CD14-positive monocyte (primary cell): ENCODE results near the gene APOBEC3F. TPM values are rescaled to one million over a fixed set of nuclear protein-coding genes. Genes with fewer than 3 reads are reported as not detected.
"Not testable (repeated sequence)": the region's sequence is repeated elsewhere in the genome, so short reads cannot be mapped to it uniquely, and the experiment has no call there.

Experiments used
- DNase-seq, 3 donors: peaks; one replicate each; pipeline ENCODE4 v3.0.0-alpha.2; 2011 to 2022
- H2AFZ ChIP-seq: 2 replicates; pipeline ENCODE4 v1.6.0; 2012; ENCODE audit warnings: mild to moderate bottlenecking, low read depth, low read length, inconsistent platforms; ENCODE audit not compliant: insufficient read depth, poor library complexity, severe bottlenecking
- H3K27ac ChIP-seq, 2 donors: 1 replicate in 1 of 2; 2 replicates in 1 of 2; pipeline ENCODE4 v1.5.1; 2012 to 2013; ENCODE audit warnings: low read length in 2 of 2, control low read depth in 1 of 2, inconsistent platforms in 1 of 2, low read depth in 1 of 2, mild to moderate bottlenecking in 1 of 2
- H3K27me3 ChIP-seq, 2 donors: one replicate each; pipeline versions ENCODE4 v1.6.0 to v1.6.1; 2011 to 2013; ENCODE audit warnings: low read length in 2 of 2; ENCODE audit not compliant: control insufficient read depth in 2 of 2, insufficient read depth in 2 of 2
- H3K36me3 ChIP-seq, 2 donors: replicated peaks in 1 of 2; 1 replicate in 1 of 2; 2 replicates in 1 of 2; pipeline versions ENCODE4 v1.5.1 to v1.6.1; 2012 to 2013; ENCODE audit warnings: low read length in 2 of 2, control low read depth in 1 of 2, inconsistent platforms in 1 of 2, mild to moderate bottlenecking in 1 of 2; ENCODE audit not compliant: insufficient read depth in 2 of 2, control insufficient read depth in 1 of 2
- H3K4me1 ChIP-seq, 2 donors: 1 replicate in 1 of 2; 2 replicates in 1 of 2; pipeline versions ENCODE4 v1.5.1 to v1.6.1; 2012 to 2013; ENCODE audit warnings: low read length in 2 of 2, control low read depth in 1 of 2, inconsistent platforms in 1 of 2, mild to moderate bottlenecking in 1 of 2, moderate library complexity in 1 of 2; ENCODE audit not compliant: insufficient read depth in 2 of 2, control insufficient read depth in 1 of 2
- H3K4me2 ChIP-seq: replicated peaks from 2 replicates; pipeline ENCODE3; 2012; ENCODE audit warnings: low read length, moderate library complexity, mild to moderate bottlenecking; ENCODE audit not compliant: poor library complexity, severe bottlenecking; ENCODE audit errors: extremely low read depth
- H3K4me3 ChIP-seq, 3 experiments: fragments of 200-600 bp in 1 of 3; sonication (generic) in 1 of 3; replicated peaks in 1 of 3; 1 replicate in 2 of 3; 2 replicates in 1 of 3; pipeline ENCODE4 v1.5.1; 2011 to 2013; ENCODE audit warnings: low read length in 3 of 3, mild to moderate bottlenecking in 3 of 3, control low read depth in 2 of 3, low read depth in 2 of 3, inconsistent platforms in 1 of 3, moderate library complexity in 1 of 3
- H3K79me2 ChIP-seq: 2 replicates; pipeline ENCODE4 v1.6.0; 2012; ENCODE audit warnings: mild to moderate bottlenecking, control low read depth, inconsistent platforms, low read length, moderate library complexity; ENCODE audit not compliant: insufficient read depth
- H3K9ac ChIP-seq: 2 replicates; pipeline ENCODE4 v1.6.0; 2017; ENCODE audit warnings: low read length, mild to moderate bottlenecking; ENCODE audit not compliant: insufficient read depth, poor library complexity, severe bottlenecking
- H3K9me3 ChIP-seq, 2 donors: replicated peaks in 1 of 2; 1 replicate in 1 of 2; 2 replicates in 1 of 2; pipeline versions ENCODE4 v1.5.1 to v1.6.1; 2012 to 2013; ENCODE audit warnings: low read length in 2 of 2, control low read depth in 1 of 2; ENCODE audit not compliant: control insufficient read depth in 1 of 2, insufficient read depth in 1 of 2
- H4K20me1 ChIP-seq: 2 replicates; pipeline ENCODE4 v1.6.0; 2012; ENCODE audit warnings: mild to moderate bottlenecking, low read length, control low read depth, moderate library complexity; ENCODE audit not compliant: insufficient read depth
- H3K27ac Mint-ChIP-seq, 7 donors: one replicate each; pipeline ENCODE4 v1.8.0; 2020; ENCODE audit warnings: mild to moderate bottlenecking in 7 of 7, mixed read lengths in 7 of 7, moderate library complexity in 6 of 7, inconsistent platforms in 2 of 7
- H3K27me3 Mint-ChIP-seq, 3 donors: one replicate each; pipeline ENCODE4 v1.8.0; 2021 to 2022; ENCODE audit warnings: low read depth in 3 of 3, mild to moderate bottlenecking in 3 of 3, mixed read lengths in 3 of 3, moderate library complexity in 3 of 3, inconsistent platforms in 1 of 3
- H3K36me3 Mint-ChIP-seq, 2 donors: one replicate each; pipeline ENCODE4 v1.8.0; 2020; ENCODE audit warnings: mixed read lengths in 2 of 2, inconsistent platforms in 1 of 2, mild to moderate bottlenecking in 1 of 2
- H3K4me1 Mint-ChIP-seq: one replicate; pipeline ENCODE4 v1.8.0; 2020; ENCODE audit warnings: mild to moderate bottlenecking, mixed read lengths
- H3K4me3 Mint-ChIP-seq, 2 donors: one replicate each; pipeline ENCODE4 v1.8.0; 2020; ENCODE audit warnings: mild to moderate bottlenecking in 2 of 2, mixed read lengths in 2 of 2, moderate library complexity in 1 of 2
- H3K9me3 Mint-ChIP-seq, 7 donors: one replicate each; pipeline ENCODE4 v1.8.0; 2020 to 2022; ENCODE audit warnings: mixed read lengths in 7 of 7, mild to moderate bottlenecking in 6 of 7, moderate library complexity in 6 of 7, inconsistent platforms in 2 of 7
- WGBS: methylation state at CpG from one replicate; pipeline ENCODE4 v1.1.5; 2013; ENCODE audit warnings: missing lambda C conversion rate; ENCODE audit not compliant: insufficient coverage; 5-methylcytosine and 5-hydroxymethylcytosine counted together
- intact Hi-C, 2 donors: fragments of 100-400 bp; cut with micrococcal nuclease; formaldehyde crosslinking; loops; one replicate each; pipeline versions ENCODE4 v1.15.0 to v1.15.1; 2023
- polyA plus RNA-seq, 3 donors: library from polyadenylated mRNA; depleted of rRNA in 1 of 3; unstranded in 2 of 3; stranded (reverse) in 1 of 3; fragments of 300-500 nt in 2 of 3; fragments of >200 nt in 1 of 3; fragmentation: Illumina TruSeq in 2 of 3; gene quantifications; 1 replicate in 2 of 3; 2 replicates in 1 of 3; pipeline ENCODE4 v1.2.3, GENCODE V29; 2012 to 2021
- TF ChIP-seq, protein P1 (sequence below): fragments of 200-600 bp; IDR thresholded peaks from one replicate; pipeline ENCODE4 v1.8.0; 2022; ENCODE audit warnings: antibody characterized with exemption, mild to moderate bottlenecking

Gene APOBEC3F
- polyA plus RNA-seq, 3 donors: 4.1 to 8.0 (median 4.4) TPM

GRCh38 chr22:39016592-39016991 is 24.1 kb upstream of the APOBEC3F start:
- H2AFZ ChIP-seq: no peak overlapping the region
- no peaks in the 10 kb centered on the region for H4K20me1 ChIP-seq
- Mint-ChIP-seq H3K36me3 (peaks cover 16 to 31% of the 10 kb centered on the region in 2 donors), H3K27me3 (no peaks in the 10 kb centered on the region), H3K4me3 (no peak overlapping the region), H3K4me1 (peaks cover 33% of the 10 kb centered on the region), H3K27ac (peak overlapping the region in 1 of 7 donors; percentile 27), H3K9me3 (no peaks in the 10 kb centered on the region)
- H3K9me3 ChIP-seq: no peaks in the 10 kb centered on the region
- H3K27ac ChIP-seq: no peak overlapping the region
- WGBS: 100% methylated on average over 6 of the region's 13 CpGs
- H3K9ac ChIP-seq: no peak overlapping the region
- peaks cover 2 to 20% of the 10 kb centered on the region in 2 donors for H3K36me3 ChIP-seq
- intact Hi-C loops: loop anchor here in 1 of 2 donors (10.0 kb wide), 1 partner anchor 98 kb away; no protein-coding TSS in a partner anchor
- peaks cover 29 to 35% of the 10 kb centered on the region in 2 donors for H3K4me1 ChIP-seq
- no peak overlapping the region for H3K4me3 ChIP-seq
- TF ChIP-seq, protein P1, sequence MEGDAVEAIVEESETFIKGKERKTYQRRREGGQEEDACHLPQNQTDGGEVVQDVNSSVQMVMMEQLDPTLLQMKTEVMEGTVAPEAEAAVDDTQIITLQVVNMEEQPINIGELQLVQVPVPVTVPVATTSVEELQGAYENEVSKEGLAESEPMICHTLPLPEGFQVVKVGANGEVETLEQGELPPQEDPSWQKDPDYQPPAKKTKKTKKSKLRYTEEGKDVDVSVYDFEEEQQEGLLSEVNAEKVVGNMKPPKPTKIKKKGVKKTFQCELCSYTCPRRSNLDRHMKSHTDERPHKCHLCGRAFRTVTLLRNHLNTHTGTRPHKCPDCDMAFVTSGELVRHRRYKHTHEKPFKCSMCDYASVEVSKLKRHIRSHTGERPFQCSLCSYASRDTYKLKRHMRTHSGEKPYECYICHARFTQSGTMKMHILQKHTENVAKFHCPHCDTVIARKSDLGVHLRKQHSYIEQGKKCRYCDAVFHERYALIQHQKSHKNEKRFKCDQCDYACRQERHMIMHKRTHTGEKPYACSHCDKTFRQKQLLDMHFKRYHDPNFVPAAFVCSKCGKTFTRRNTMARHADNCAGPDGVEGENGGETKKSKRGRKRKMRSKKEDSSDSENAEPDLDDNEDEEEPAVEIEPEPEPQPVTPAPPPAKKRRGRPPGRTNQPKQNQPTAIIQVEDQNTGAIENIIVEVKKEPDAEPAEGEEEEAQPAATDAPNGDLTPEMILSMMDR: no peak
- no peak overlapping the region for H3K4me2 ChIP-seq
- no peaks in the 10 kb centered on the region for H3K27me3 ChIP-seq
- no peak for DNase-seq
- peaks cover 19% of the 10 kb centered on the region for H3K79me2 ChIP-seq

DNA sequence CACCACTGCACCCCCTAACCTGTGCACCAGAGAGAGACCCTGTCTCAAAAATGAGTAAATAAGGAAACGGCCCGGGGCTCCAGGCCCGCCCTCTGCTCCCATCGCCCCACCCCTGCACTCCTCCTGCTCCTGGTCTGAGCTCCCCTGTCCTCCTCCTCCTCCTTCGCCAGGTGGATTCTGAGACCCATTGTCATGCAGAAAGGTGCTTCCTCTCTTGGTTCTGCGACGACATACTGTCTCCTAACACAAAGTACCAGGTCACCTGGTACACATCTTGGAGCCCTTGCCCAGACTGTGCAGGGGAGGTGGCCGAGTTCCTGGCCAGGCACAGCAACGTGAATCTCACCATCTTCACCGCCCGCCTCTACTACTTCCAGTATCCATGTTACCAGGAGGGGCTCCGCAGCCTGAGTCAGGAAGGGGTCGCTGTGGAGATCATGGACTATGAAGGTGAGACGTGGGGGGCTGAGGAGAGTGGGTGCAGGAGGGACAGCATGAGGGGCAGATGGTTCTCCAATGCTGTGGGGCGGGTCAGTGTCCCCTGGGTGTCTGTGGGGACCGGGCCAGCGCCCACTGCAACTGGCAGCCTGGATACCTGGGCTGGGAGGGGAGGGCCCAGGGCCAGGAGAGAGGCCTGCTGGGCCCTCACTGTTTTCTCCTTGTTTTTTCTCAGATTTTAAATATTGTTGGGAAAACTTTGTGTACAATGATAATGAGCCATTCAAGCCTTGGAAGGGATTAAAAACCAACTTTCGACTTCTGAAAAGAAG is 22.9 kb upstream of the APOBEC3F start:
- TF ChIP-seq, protein P1: no peak
- H3K4me3 Mint-ChIP-seq: no peak overlapping the region
- no peaks in the 10 kb centered on the region for H3K9me3 Mint-ChIP-seq
- Histone ChIP-seq H2AFZ (no peak overlapping the region), H4K20me1 (no peaks in the 10 kb centered on the region), H3K36me3 (peaks cover 2 to 20% of the 10 kb centered on the region in 2 donors), H3K9ac (no peak overlapping the region), H3K4me1 (peaks cover 33 to 43% of the 10 kb centered on the region in 2 donors), H3K27me3 (no peaks in the 10 kb centered on the region), H3K9me3 (no peaks in the 10 kb centered on the region), H3K4me2 (no peak overlapping the region), H3K79me2 (peaks cover 19% of the 10 kb centered on the region), H3K27ac (no peak overlapping the region), H3K4me3 (no peak overlapping the region)
- H3K27me3 Mint-ChIP-seq: no peaks in the 10 kb centered on the region
- peaks cover 16 to 33% of the 10 kb centered on the region in 2 donors for H3K36me3 Mint-ChIP-seq
- DNase-seq: no peak
- intact Hi-C loops: loop anchor here in 1 of 2 donors (10.0 kb wide), 1 partner anchor 97 kb away; no protein-coding TSS in a partner anchor
- peaks cover 42% of the 10 kb centered on the region for H3K4me1 Mint-ChIP-seq
- H3K27ac Mint-ChIP-seq: no peak overlapping the region
- 96% methylated on average over 13 of the region's 18 CpGs for WGBS

GRCh38 chr22:39020021-39020651 is 20.5 kb upstream of the APOBEC3F start:
- H3K9ac ChIP-seq, H3K79me2 ChIP-seq, H3K9me3 ChIP-seq, DNase-seq, H3K27me3 Mint-ChIP-seq, H4K20me1 ChIP-seq, H3K9me3 Mint-ChIP-seq, H3K27me3 ChIP-seq, intact Hi-C loops: not testable (repeated sequence)
- Histone ChIP-seq H2AFZ (peak overlapping the region; percentile 46), H3K4me3 (peak overlapping the region; percentile 7 to 71 (median 41)), H3K36me3 (peaks cover 5 to 29% of the 10 kb centered on the region in 2 donors), H3K4me1 (peaks cover 19 to 29% of the 10 kb centered on the region in 2 donors), H3K27ac (peak overlapping the region; percentile 25 to 58), H3K4me2 (peak overlapping the region; percentile 41)
- Mint-ChIP-seq H3K4me3 (peak overlapping the region; percentile 84 to 89), H3K36me3 (peaks cover 31 to 50% of the 10 kb centered on the region in 2 donors), H3K4me1 (peaks cover 28% of the 10 kb centered on the region), H3K27ac (peak overlapping the region; percentile 80 to 94 (median 89))
- 62% methylated on average over 6 of the region's 15 CpGs for WGBS
